ENCODE results near the gene ATG10.

ATG10 gene

GRCh38 chr5:82142928-82143577 is 171.2 kb downstream of the ATG10 start:
- DNase-seq (ENCODE audit: low read depth, low spot score) = no peak
- no peak overlapping the region for H3K4me3 ChIP-seq (ENCODE audit: low read depth, low read length)
- CTCF ChIA-PET = no interaction called here
- POLR2A ChIA-PET = no interaction called here
- no peak for TF ChIP-seq CTCF (IDR thresholded peaks at IDR 0.05; ENCODE audit: insufficient read depth, low read length, missing control alignments)

- ChIA-PET POLR2A (no interaction called here), CTCF (interaction anchor here (1.7 to 3.8 kb wide), 2 partner anchors 17 to 723 kb away, joined by 4 to 16 read pairs; no protein-coding TSS in a partner anchor)
- TF ChIP-seq CTCF (IDR thresholded peaks at IDR 0.05; ENCODE audit: insufficient read depth, low read length, missing control alignments) = no peak
- H3K4me3 ChIP-seq (ENCODE audit: low read depth, low read length) = no peak overlapping the region
- no peak for DNase-seq (ENCODE audit: low read depth, low spot score)
These were observed 176.2 kb downstream of the ATG10 start for GRCh38 chr5:82147860-82148573.

GRCh38 chr5:82149434-82149833 is 177.6 kb downstream of the ATG10 start:
- DNase-seq (ENCODE audit: low read depth, low spot score) = no peak
- POLR2A ChIA-PET = no interaction called here
- H3K4me3 ChIP-seq (ENCODE audit: low read depth, low read length) = no peak overlapping the region
- CTCF ChIA-PET = interaction anchor here (1.7 to 3.8 kb wide), 2 partner anchors 15 to 724 kb away, joined by 4 to 16 read pairs; no protein-coding TSS in a partner anchor
- TF ChIP-seq CTCF (IDR thresholded peaks at IDR 0.05; ENCODE audit: insufficient read depth, low read length, missing control alignments) = no peak

GRCh38 chr5:82150559-82150958 is 178.7 kb downstream of the ATG10 start:
- ChIA-PET CTCF (interaction anchor here (1.0 to 3.8 kb wide), 2 partner anchors 9 to 14 kb away, joined by 3 to 16 read pairs; no protein-coding TSS in a partner anchor), POLR2A (no interaction called here)
- DNase-seq (ENCODE audit: low read depth, low spot score) = no peak
- TF ChIP-seq CTCF (IDR thresholded peaks at IDR 0.05; ENCODE audit: insufficient read depth, low read length, missing control alignments) = no peak
- no peak overlapping the region for H3K4me3 ChIP-seq (ENCODE audit: low read depth, low read length)

DNA sequence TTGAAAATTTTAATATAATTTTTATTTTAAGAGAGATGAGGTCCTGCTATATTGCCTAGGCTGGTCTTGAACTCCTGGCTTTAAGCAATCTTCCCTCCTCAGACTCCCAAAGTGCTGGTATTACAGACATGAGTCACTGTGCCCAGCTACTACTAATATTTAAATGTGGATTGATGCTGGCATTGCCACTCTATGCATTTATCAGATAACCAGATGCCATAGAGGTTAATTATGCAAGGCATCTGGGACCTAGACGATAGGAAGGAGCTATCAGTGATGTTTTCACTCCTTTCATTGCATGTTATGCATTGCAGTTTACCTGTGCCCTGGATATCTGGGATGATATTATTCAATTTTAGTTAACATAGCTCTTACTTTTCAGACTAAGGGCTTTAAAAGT is 179.4 kb downstream of the ATG10 start:
- ChIA-PET CTCF (interaction anchor here (0.7 to 1.0 kb wide), 2 partner anchors 9 to 293 kb away, joined by 3 read pairs; no protein-coding TSS in a partner anchor), POLR2A (no interaction called here)
- H3K4me3 ChIP-seq (ENCODE audit: low read depth, low read length) = no peak overlapping the region
- TF ChIP-seq CTCF (IDR thresholded peaks at IDR 0.05; ENCODE audit: insufficient read depth, low read length, missing control alignments) = no peak
- no peak for DNase-seq (ENCODE audit: low read depth, low spot score)

DNA sequence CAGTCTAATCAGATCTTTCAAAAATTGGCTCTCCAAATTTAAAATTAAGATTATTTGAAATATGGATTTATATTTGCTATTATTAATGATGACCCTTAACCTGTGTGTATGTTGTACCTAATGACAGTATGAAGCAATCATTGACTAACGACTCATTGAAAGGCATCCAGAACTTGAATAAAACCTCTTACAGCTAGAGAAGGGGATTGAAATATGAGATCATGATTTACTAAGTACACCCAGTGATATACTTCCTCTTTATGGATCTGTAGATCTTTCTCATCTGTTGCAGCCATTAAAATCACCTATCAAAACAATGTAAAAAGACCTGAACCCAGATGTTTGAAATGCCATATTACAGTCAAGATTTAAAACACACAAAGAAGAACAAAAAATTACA is 179.8 kb downstream of the ATG10 start:
- H3K4me3 ChIP-seq (ENCODE audit: low read depth, low read length) = no peak overlapping the region
- CTCF ChIA-PET = interaction anchor here (0.7 kb wide), 1 partner anchor 293 kb away, joined by 3 read pairs; no protein-coding TSS in a partner anchor
- no peak for TF ChIP-seq CTCF (IDR thresholded peaks at IDR 0.05; ENCODE audit: insufficient read depth, low read length, missing control alignments)
- DNase-seq (ENCODE audit: low read depth, low spot score) = no peak
- POLR2A ChIA-PET = no interaction called here
